HepG2 (cell line): ENCODE measurements around the gene TRUB1. TPM values are rescaled to one million over a fixed set of nuclear protein-coding genes. Genes with fewer than 3 reads are reported as not detected.

Experiments used
- ATAC-seq: fragments of 200-7000 bp; cut with Tn5 transposase; 3 replicates; pipeline ENCODE4 v1.9.1; 2020; ENCODE audit warnings: mild to moderate bottlenecking, moderate library complexity
- BruUV-seq: library from RNA; stranded (reverse); fragments of 400-500 nt; replicated peaks from 2 replicates; lab custom pipeline; 2021; lab: Mats Ljungman, UMichigan
- CTCF ChIA-PET: fragments of 300-600 bp; formaldehyde crosslinking; extraction: SDS; loops from one replicate; lab custom pipeline; 2021; ENCODE audit warnings: low total read pairs, inconsistent platforms, low intra/inter-chr PET ratio; lab: Yijun Ruan, JAX
- POLR2A ChIA-PET: fragments of 350-600 bp; sonication (Branson Sonifier 250); formaldehyde crosslinking; loops from one replicate; lab custom pipeline; 2020; ENCODE audit warnings: antibody characterized with exemption, inconsistent platforms; lab: Yijun Ruan, JAX
- DNase-seq: peaks from one replicate; pipeline ENCODE4 v3.0.0-alpha.2; 2015; ENCODE audit warnings: low spot score
- FAIRE-seq: peaks from 3 replicates; lab custom pipeline; 2011; peaks lifted over from hg19 to GRCh38; lab: Jason Lieb, UNC
- H2AFZ ChIP-seq: one replicate; pipeline ENCODE4 v1.6.1; 2011; ENCODE audit warnings: low read length, inconsistent platforms
- H3K27ac ChIP-seq: fragments of 300-600 bp; 3 replicates; pipeline ENCODE4 v1.8.0; 2011; ENCODE audit warnings: mixed run types, mild to moderate bottlenecking, mixed read lengths, low read length, inconsistent platforms; ENCODE audit not compliant: insufficient read depth; ENCODE audit errors: extremely low read length
- H3K27me3 ChIP-seq, 2 experiments: fragments of 200-600 bp in 1 of 2; 2 replicates in 1 of 2; 3 replicates in 1 of 2; pipeline versions ENCODE4 v1.6.0 to v1.8.0; 2011; ENCODE audit warnings: low read length in 2 of 2, mild to moderate bottlenecking in 2 of 2, moderate library complexity in 2 of 2, inconsistent platforms in 1 of 2; ENCODE audit not compliant: insufficient read depth in 2 of 2, control insufficient read depth in 1 of 2
- H3K36me3 ChIP-seq, 2 experiments: fragments of 200-600 bp in 1 of 2; replicated peaks in 1 of 2; 2 replicates in 1 of 2; 3 replicates in 1 of 2; pipeline versions ENCODE4 v1.5.1 to v1.8.0; 2011; ENCODE audit warnings: low read length in 2 of 2, inconsistent platforms in 1 of 2; ENCODE audit not compliant: insufficient read depth in 2 of 2, control insufficient read depth in 1 of 2
- H3K4me1 ChIP-seq: 2 replicates; pipeline ENCODE4 v1.5.1; 2012; ENCODE audit warnings: low read length, inconsistent platforms; ENCODE audit not compliant: insufficient read depth
- H3K4me2 ChIP-seq: 2 replicates; pipeline ENCODE4 v1.6.0; 2011; ENCODE audit warnings: low read depth, low read length, inconsistent platforms
- H3K4me3 ChIP-seq, 3 experiments: fragments of 200-600 bp in 1 of 3; sonication (generic), shearing (Covaris generic) in 1 of 3; replicated peaks in 1 of 3; 2 replicates each; pipeline ENCODE4 v1.5.1; 2011 to 2016; ENCODE audit warnings: low read length in 3 of 3, inconsistent platforms in 2 of 3, low read depth in 2 of 3, mild to moderate bottlenecking in 2 of 3, control low read depth in 1 of 3, mixed read lengths in 1 of 3; ENCODE audit not compliant: insufficient read depth in 1 of 3
- H3K79me2 ChIP-seq: one replicate; pipeline ENCODE4 v1.6.1; 2011; ENCODE audit warnings: low read length, inconsistent platforms; ENCODE audit not compliant: insufficient read depth
- H3K9ac ChIP-seq: 2 replicates; pipeline ENCODE4 v1.6.0; 2011; ENCODE audit warnings: mild to moderate bottlenecking, low read depth, low read length, inconsistent platforms; ENCODE audit not compliant: insufficient read depth
- H3K9me3 ChIP-seq: 2 replicates; pipeline ENCODE4 v1.5.1; 2012; ENCODE audit warnings: mild to moderate bottlenecking, low read length
- H4K20me1 ChIP-seq: 2 replicates; pipeline ENCODE4 v1.6.0; 2011; ENCODE audit warnings: inconsistent platforms, mild to moderate bottlenecking, low read length, moderate library complexity; ENCODE audit not compliant: insufficient read depth
- ARID2 ChIP-seq: sonication (generic); formaldehyde crosslinking; IDR thresholded peaks from 2 replicates; pipeline ENCODE4 v1.8.1; 2022; ENCODE audit warnings: mild to moderate bottlenecking, missing genetic modification reagents, borderline replicate concordance
- FOSL1 ChIP-seq: sonication (generic); formaldehyde crosslinking; IDR thresholded peaks from 2 replicates; pipeline ENCODE4 v1.9.0; 2021; ENCODE audit warnings: missing genetic modification reagents, borderline replicate concordance
- FOXC1 ChIP-seq: sonication (generic); formaldehyde crosslinking; IDR thresholded peaks from 2 replicates; pipeline ENCODE4 v1.8.0; 2022; ENCODE audit warnings: mild to moderate bottlenecking, missing genetic modification reagents, borderline replicate concordance
- FOXJ3 ChIP-seq: sonication (generic); formaldehyde crosslinking; IDR thresholded peaks from 2 replicates; pipeline ENCODE4 v1.4.0; 2020; ENCODE audit warnings: missing genetic modification reagents, mild to moderate bottlenecking, borderline replicate concordance
- KAT7 ChIP-seq: IDR thresholded peaks from 2 replicates; pipeline ENCODE4 v1.6.1; 2018; ENCODE audit warnings: borderline replicate concordance, missing compliant biosample characterization
- KLF15 ChIP-seq: sonication (generic); formaldehyde crosslinking; IDR thresholded peaks from 2 replicates; pipeline ENCODE4 v1.8.1; 2023; ENCODE audit warnings: borderline replicate concordance, mild to moderate bottlenecking, inconsistent platforms, missing genetic modification reagents, mixed read lengths
- LBX2 ChIP-seq: sonication (generic); formaldehyde crosslinking; IDR thresholded peaks from 2 replicates; pipeline ENCODE4 v1.5.0; 2020; ENCODE audit warnings: missing genetic modification reagents, mild to moderate bottlenecking, borderline replicate concordance
- YY1 ChIP-seq: IDR thresholded peaks from 2 replicates; pipeline ENCODE4 v1.6.1; 2011; ENCODE audit warnings: low read length, low read depth, moderate library complexity, mild to moderate bottlenecking; ENCODE audit not compliant: insufficient read depth, insufficient replicate concordance
- ZBTB26 ChIP-seq: IDR thresholded peaks from 2 replicates; pipeline ENCODE4 v1.6.1; 2016; ENCODE audit warnings: missing compliant biosample characterization, missing genetic modification reagents, borderline replicate concordance
- ZC3H13 ChIP-seq: sonication (generic); formaldehyde crosslinking; IDR thresholded peaks from 2 replicates; pipeline ENCODE4 v1.8.1; 2023; ENCODE audit warnings: mild to moderate bottlenecking, missing genetic modification reagents, moderate library complexity
- ZNF264 ChIP-seq: sonication (generic); formaldehyde crosslinking; IDR thresholded peaks from 2 replicates; pipeline ENCODE4 v1.4.0; 2020; ENCODE audit warnings: missing genetic modification reagents
- ZNF362 ChIP-seq: sonication (generic); formaldehyde crosslinking; IDR thresholded peaks from 2 replicates; pipeline ENCODE4 v1.4.0; 2020; ENCODE audit warnings: missing genetic modification reagents, mild to moderate bottlenecking, borderline replicate concordance
- ZNF432 ChIP-seq: sonication (generic); formaldehyde crosslinking; IDR thresholded peaks from 2 replicates; pipeline ENCODE4 v1.5.0; 2020; ENCODE audit warnings: missing genetic modification reagents, mild to moderate bottlenecking, borderline replicate concordance
- ZNF784 ChIP-seq: sonication (generic); formaldehyde crosslinking; IDR thresholded peaks from 2 replicates; pipeline ENCODE4 v1.5.1; 2020; ENCODE audit warnings: missing genetic modification reagents, mild to moderate bottlenecking, borderline replicate concordance
- WGBS: methylation state at CpG from one replicate; pipeline ENCODE4 v1.1.6; 2017; ENCODE audit warnings: low lambda C conversion rate; 5-methylcytosine and 5-hydroxymethylcytosine counted together
- in situ Hi-C: cut with HindIII; loops from 2 replicates; pipeline ENCODE4 v1.10.0; 2017; ENCODE audit warnings: low pct_unique_long_range_greater_than_20kb; ENCODE audit not compliant: extremely low pct_ligation_motif_present
- intact Hi-C: fragments of 100-400 bp; cut with micrococcal nuclease; formaldehyde crosslinking; loops from one replicate; pipeline ENCODE4 v1.10.0; 2022; ENCODE audit not compliant: unreplicated experiment
- polyA plus RNA-seq, 8 experiments: library from polyadenylated mRNA; depleted of rRNA in 3 of 8; stranded (reverse) in 7 of 8; unstranded in 1 of 8; fragments of >200 nt; fragmentation: Illumina TruSeq in 4 of 8; extraction: Trizol in 4 of 8; gene quantifications; 2 replicates each; pipeline versions ENCODE4 v1.2.1 to v1.2.3, GENCODE V29; 2011 to 2016; ENCODE audit warnings: low read depth in 4 of 8, missing spikeins in 1 of 8, mixed read lengths in 1 of 8; ENCODE audit not compliant: insufficient read depth in 1 of 8
- total RNA-seq, 5 experiments: library from RNA; depleted of rRNA; stranded (reverse); fragments of >200 nt; fragmentation: Illumina TruSeq; extraction: Trizol; gene quantifications; 2 replicates each; pipeline ENCODE4 v1.2.3, GENCODE V29; 2016; ENCODE audit warnings: low read depth in 1 of 5

Gene TRUB1
- total and polyA plus RNA-seq, 2 of the 13 experiments (the other 11 are each of a cell fraction or from before 2014, with no cell fraction given) = 10.6 to 38.9 TPM

DNA sequence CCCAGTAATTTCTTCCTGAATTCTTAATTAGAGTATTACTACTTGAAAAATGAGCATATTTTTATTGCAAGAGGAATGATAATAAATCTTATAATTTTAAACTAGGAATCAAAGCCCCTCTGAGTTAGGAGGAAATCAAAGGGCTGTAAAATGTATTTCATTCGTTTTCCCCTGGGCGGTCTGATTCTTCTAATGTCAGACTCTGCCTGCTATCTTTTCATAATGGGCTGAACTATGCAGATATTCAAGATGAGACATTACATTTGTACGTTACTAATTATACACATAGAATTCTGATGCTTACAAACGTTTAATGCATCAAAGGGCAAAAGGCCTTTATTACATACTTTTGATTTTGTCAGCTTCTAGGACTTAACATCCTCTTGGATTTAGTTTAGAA, 16.0 kb upstream of the TRUB1 start:
- FAIRE-seq (no peak), DNase-seq (no peak), ATAC-seq (no peak)
- no peak for TF ChIP-seq YY1
- TF ChIP-seq KLF15 (CRISPR knock-in tag) = no peak
- Histone ChIP-seq H3K4me3 (no peak overlapping the region), H3K4me2 (no peak overlapping the region), H3K9ac (no peak overlapping the region), H3K9me3 (no peaks in the 10 kb centered on the region), H3K79me2 (no peaks in the 10 kb centered on the region), H3K36me3 (no peaks in the 10 kb centered on the region), H3K27ac (no peak overlapping the region), H4K20me1 (no peaks in the 10 kb centered on the region), H3K27me3 (no peaks in the 10 kb centered on the region; a peak in 1 of 5 replicates), H2AFZ (no peak overlapping the region), H3K4me1 (no peaks in the 10 kb centered on the region)
- 25% methylated on average over 4 of the region's 4 CpGs for WGBS
- POLR2A ChIA-PET = interaction anchor here (1.6 kb wide), 1 partner anchor 16 kb away, joined by 3 read pairs; no protein-coding TSS in a partner anchor
- in situ Hi-C loops = no loop called here
- CTCF ChIA-PET = no interaction called here
- intact Hi-C loops = no loop called here
- BruUV-seq = no TSS peak

- ChIA-PET POLR2A (interaction anchor here (1.6 kb wide), 1 partner anchor 14 kb away, joined by 3 read pairs; no protein-coding TSS in a partner anchor), CTCF (no interaction called here)
- Histone ChIP-seq H3K36me3 (no peaks in the 10 kb centered on the region), H3K4me3 (no peak overlapping the region), H4K20me1 (no peaks in the 10 kb centered on the region), H3K27ac (no peak overlapping the region), H2AFZ (no peak overlapping the region), H3K4me1 (no peaks in the 10 kb centered on the region), H3K4me2 (no peak overlapping the region), H3K79me2 (no peaks in the 10 kb centered on the region), H3K9ac (no peak overlapping the region), H3K9me3 (no peaks in the 10 kb centered on the region), H3K27me3 (no peaks in the 10 kb centered on the region; a peak in 1 of 5 replicates)
- ATAC-seq (no peak), DNase-seq (no peak), FAIRE-seq (no peak)
- in situ Hi-C loops = no loop called here
- intact Hi-C loops = no loop called here
- no TSS peak for BruUV-seq
- WGBS = 0% methylated on average over 2 of the region's 2 CpGs
- TF ChIP-seq ZC3H13 (CRISPR knock-in tag) (no peak), LBX2 (CRISPR knock-in tag) (no peak), ZBTB26 (CRISPR knock-in tag) (no peak), FOSL1 (no peak), FOXC1 (CRISPR knock-in tag) (no peak), ZNF264 (CRISPR knock-in tag) (no peak), ZNF362 (CRISPR knock-in tag) (no peak), FOXJ3 (CRISPR knock-in tag) (no peak), ZNF784 (CRISPR knock-in tag) (no peak), ARID2 (no peak), ZNF432 (CRISPR knock-in tag) (no peak), KAT7 (CRISPR knock-in tag) (no peak)
These were observed 14.4 kb upstream of the TRUB1 start for GRCh38 chr10:114923551-114923950.
